ENCODE results near the gene EMC9.
A peak's percentile ranks its signal among the peaks of the same experiment; 100 is the strongest.

Gene EMC9

GRCh38 chr14:24141097-24141880, at the start of gene EMC9:
Gene EMC9, minus strand, starts transcription at chr14:24141591. Its CDS starts 287 bp downstream, at chr14:24141304.
- peak; percentile 99 for DNase-seq

- no peak for DNase-seq
These were observed 49.0 kb upstream of the EMC9 start for GRCh38 chr14:24190416-24190815.

- no peak for DNase-seq
These were observed 48.1 kb upstream of the EMC9 start for GRCh38 chr14:24189460-24189859.

- DNase-seq: no peak
These were observed 47.6 kb upstream of the EMC9 start for GRCh38 chr14:24189059-24189375.

- peak; percentile 95 for DNase-seq
These were observed 47.1 kb upstream of the EMC9 start, which contains the start of gene IPO4 for GRCh38 chr14:24188251-24189058. Gene IPO4, minus strand, starts transcription at chr14:24188816. Its CDS starts 29 bp downstream, at chr14:24188787.

- DNase-seq: no peak
These were observed 46.1 kb upstream of the EMC9 start for GRCh38 chr14:24187539-24187915.

- DNase-seq: no peak
These were observed 45.6 kb upstream of the EMC9 start for GRCh38 chr14:24186831-24187538.

- no peak for DNase-seq
These were observed 44.4 kb upstream of the EMC9 start for GRCh38 chr14:24185741-24186140.

GRCh38 chr14:24185026-24185425, 43.6 kb upstream of the EMC9 start:
- no peak for DNase-seq

- DNase-seq: no peak
These were observed 42.9 kb upstream of the EMC9 start for GRCh38 chr14:24184104-24184970.

GRCh38 chr14:24183014-24183481, 41.7 kb upstream of the EMC9 start:
- DNase-seq: no peak

GRCh38 chr14:24182110-24182882, 40.9 kb upstream of the EMC9 start:
- no peak for DNase-seq

GRCh38 chr14:24181371-24182077, 40.1 kb upstream of the EMC9 start:
- no peak for DNase-seq

GRCh38 chr14:24179961-24180796, 38.8 kb upstream of the EMC9 start:
- DNase-seq: no peak

GRCh38 chr14:24179294-24179960, 38.0 kb upstream of the EMC9 start:
- DNase-seq: no peak

GRCh38 chr14:24178399-24179178, 37.2 kb upstream of the EMC9 start:
- DNase-seq: no peak

- no peak for DNase-seq
These were observed 36.5 kb upstream of the EMC9 start for GRCh38 chr14:24177891-24178290.

- no peak for DNase-seq
These were observed 35.8 kb upstream of the EMC9 start for GRCh38 chr14:24177041-24177825.
